ENCODE results near the gene TSHZ2. TPM values are rescaled to one million over a fixed set of nuclear protein-coding genes. Genes with fewer than 3 reads are reported as not detected.

TSHZ2 gene
- polyA plus RNA-seq, 1 donor from 2014 or later = 4.6 TPM

GRCh38 chr20:53042521-53042920 is 70.4 kb downstream of the TSHZ2 start:
- Histone ChIP-seq H3K4me3 (ENCODE audit: low read length) (no peak overlapping the region), H3K9me3 (ENCODE audit: low read length) (peaks cover 5% of the 10 kb centered on the region), H3K9ac (ENCODE audit: low read length) (no peak overlapping the region), H3K27me3 (ENCODE audit: insufficient read depth, low read depth, low read length) (no peaks in the 10 kb centered on the region), H3K4me2 (ENCODE audit: low read length) (no peak overlapping the region), H3K36me3 (ENCODE audit: insufficient read depth, low read length) (no peaks in the 10 kb centered on the region), H4K20me1 (ENCODE audit: insufficient read depth) (no peaks in the 10 kb centered on the region), H3K79me2 (replicated peaks; ENCODE audit: insufficient read depth, low read length) (no peaks in the 10 kb centered on the region), H3K27ac (ENCODE audit: low read length) (no peak overlapping the region), H3F3A (ENCODE audit: insufficient read depth, low read length, poor library complexity, severe bottlenecking) (no peaks in the 10 kb centered on the region), H3K9me2 (ENCODE audit: insufficient read depth, low read length) (no peaks in the 10 kb centered on the region), H2AFZ (ENCODE audit: low read depth, low read length) (no peak overlapping the region)
- no peak for TF ChIP-seq TAF1 (IDR thresholded peaks at IDR 0.05; ENCODE audit: low read depth)
- TF ChIP-seq EP300 (conservative IDR thresholded peaks at IDR 0.05; ENCODE audit: poor library complexity, severe bottlenecking) = no peak
- TF ChIP-seq, protein P1, sequence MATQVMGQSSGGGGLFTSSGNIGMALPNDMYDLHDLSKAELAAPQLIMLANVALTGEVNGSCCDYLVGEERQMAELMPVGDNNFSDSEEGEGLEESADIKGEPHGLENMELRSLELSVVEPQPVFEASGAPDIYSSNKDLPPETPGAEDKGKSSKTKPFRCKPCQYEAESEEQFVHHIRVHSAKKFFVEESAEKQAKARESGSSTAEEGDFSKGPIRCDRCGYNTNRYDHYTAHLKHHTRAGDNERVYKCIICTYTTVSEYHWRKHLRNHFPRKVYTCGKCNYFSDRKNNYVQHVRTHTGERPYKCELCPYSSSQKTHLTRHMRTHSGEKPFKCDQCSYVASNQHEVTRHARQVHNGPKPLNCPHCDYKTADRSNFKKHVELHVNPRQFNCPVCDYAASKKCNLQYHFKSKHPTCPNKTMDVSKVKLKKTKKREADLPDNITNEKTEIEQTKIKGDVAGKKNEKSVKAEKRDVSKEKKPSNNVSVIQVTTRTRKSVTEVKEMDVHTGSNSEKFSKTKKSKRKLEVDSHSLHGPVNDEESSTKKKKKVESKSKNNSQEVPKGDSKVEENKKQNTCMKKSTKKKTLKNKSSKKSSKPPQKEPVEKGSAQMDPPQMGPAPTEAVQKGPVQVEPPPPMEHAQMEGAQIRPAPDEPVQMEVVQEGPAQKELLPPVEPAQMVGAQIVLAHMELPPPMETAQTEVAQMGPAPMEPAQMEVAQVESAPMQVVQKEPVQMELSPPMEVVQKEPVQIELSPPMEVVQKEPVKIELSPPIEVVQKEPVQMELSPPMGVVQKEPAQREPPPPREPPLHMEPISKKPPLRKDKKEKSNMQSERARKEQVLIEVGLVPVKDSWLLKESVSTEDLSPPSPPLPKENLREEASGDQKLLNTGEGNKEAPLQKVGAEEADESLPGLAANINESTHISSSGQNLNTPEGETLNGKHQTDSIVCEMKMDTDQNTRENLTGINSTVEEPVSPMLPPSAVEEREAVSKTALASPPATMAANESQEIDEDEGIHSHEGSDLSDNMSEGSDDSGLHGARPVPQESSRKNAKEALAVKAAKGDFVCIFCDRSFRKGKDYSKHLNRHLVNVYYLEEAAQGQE (IDR thresholded peaks at IDR 0.05; ENCODE audit: borderline replicate concordance) = no peak
- no peak for TF ChIP-seq POLR2AphosphoS5 (IDR thresholded peaks at IDR 0.05)
- TF ChIP-seq SMC3 (conservative IDR thresholded peaks at IDR 0.05; ENCODE audit: poor library complexity) = no peak
- TF ChIP-seq, protein P2, sequence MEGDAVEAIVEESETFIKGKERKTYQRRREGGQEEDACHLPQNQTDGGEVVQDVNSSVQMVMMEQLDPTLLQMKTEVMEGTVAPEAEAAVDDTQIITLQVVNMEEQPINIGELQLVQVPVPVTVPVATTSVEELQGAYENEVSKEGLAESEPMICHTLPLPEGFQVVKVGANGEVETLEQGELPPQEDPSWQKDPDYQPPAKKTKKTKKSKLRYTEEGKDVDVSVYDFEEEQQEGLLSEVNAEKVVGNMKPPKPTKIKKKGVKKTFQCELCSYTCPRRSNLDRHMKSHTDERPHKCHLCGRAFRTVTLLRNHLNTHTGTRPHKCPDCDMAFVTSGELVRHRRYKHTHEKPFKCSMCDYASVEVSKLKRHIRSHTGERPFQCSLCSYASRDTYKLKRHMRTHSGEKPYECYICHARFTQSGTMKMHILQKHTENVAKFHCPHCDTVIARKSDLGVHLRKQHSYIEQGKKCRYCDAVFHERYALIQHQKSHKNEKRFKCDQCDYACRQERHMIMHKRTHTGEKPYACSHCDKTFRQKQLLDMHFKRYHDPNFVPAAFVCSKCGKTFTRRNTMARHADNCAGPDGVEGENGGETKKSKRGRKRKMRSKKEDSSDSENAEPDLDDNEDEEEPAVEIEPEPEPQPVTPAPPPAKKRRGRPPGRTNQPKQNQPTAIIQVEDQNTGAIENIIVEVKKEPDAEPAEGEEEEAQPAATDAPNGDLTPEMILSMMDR (IDR thresholded peaks at IDR 0.05; ENCODE audit: poor library complexity, severe bottlenecking) = no peak

- Histone ChIP-seq H2AFZ (ENCODE audit: low read depth, low read length) (no peak overlapping the region), H3K36me3 (ENCODE audit: insufficient read depth, low read length) (no peaks in the 10 kb centered on the region), H4K20me1 (ENCODE audit: insufficient read depth) (no peaks in the 10 kb centered on the region), H3K27me3 (ENCODE audit: insufficient read depth, low read depth, low read length) (no peaks in the 10 kb centered on the region), H3K9ac (ENCODE audit: low read length) (no peak overlapping the region), H3F3A (ENCODE audit: insufficient read depth, low read length, poor library complexity, severe bottlenecking) (no peaks in the 10 kb centered on the region), H3K79me2 (replicated peaks; ENCODE audit: insufficient read depth, low read length) (no peaks in the 10 kb centered on the region), H3K9me2 (ENCODE audit: insufficient read depth, low read length) (no peaks in the 10 kb centered on the region), H3K4me3 (ENCODE audit: low read length) (no peak overlapping the region), H3K27ac (ENCODE audit: low read length) (no peak overlapping the region), H3K4me2 (ENCODE audit: low read length) (no peak overlapping the region), H3K9me3 (ENCODE audit: low read length) (peaks cover 5% of the 10 kb centered on the region)
- TF ChIP-seq TAF1 (IDR thresholded peaks at IDR 0.05; ENCODE audit: low read depth) = no peak
- TF ChIP-seq, protein P2 (IDR thresholded peaks at IDR 0.05; ENCODE audit: poor library complexity, severe bottlenecking) = no peak
These were observed 72.1 kb downstream of the TSHZ2 start for GRCh38 chr20:53044296-53044695.

- Histone ChIP-seq H3K9me2 (ENCODE audit: insufficient read depth, low read length) (no peaks in the 10 kb centered on the region), H3K27ac (ENCODE audit: low read length) (no peak overlapping the region), H3K27me3 (ENCODE audit: insufficient read depth, low read depth, low read length) (no peaks in the 10 kb centered on the region), H4K20me1 (ENCODE audit: insufficient read depth) (no peaks in the 10 kb centered on the region), H3F3A (ENCODE audit: insufficient read depth, low read length, poor library complexity, severe bottlenecking) (no peaks in the 10 kb centered on the region), H3K36me3 (ENCODE audit: insufficient read depth, low read length) (no peaks in the 10 kb centered on the region), H3K9ac (ENCODE audit: low read length) (no peak overlapping the region), H3K4me3 (ENCODE audit: low read length) (no peak overlapping the region), H2AFZ (ENCODE audit: low read depth, low read length) (no peak overlapping the region), H3K4me2 (ENCODE audit: low read length) (no peak overlapping the region), H3K9me3 (ENCODE audit: low read length) (peaks cover 5% of the 10 kb centered on the region), H3K79me2 (replicated peaks; ENCODE audit: insufficient read depth, low read length) (no peaks in the 10 kb centered on the region)
- TF ChIP-seq EZH2 (IDR thresholded peaks at IDR 0.05; ENCODE audit: borderline replicate concordance, insufficient read depth, low read length, poor library complexity, severe bottlenecking) (no peak), TAF1 (IDR thresholded peaks at IDR 0.05; ENCODE audit: low read depth) (no peak), EP300 (conservative IDR thresholded peaks at IDR 0.05; ENCODE audit: poor library complexity, severe bottlenecking) (no peak), SMC3 (conservative IDR thresholded peaks at IDR 0.05; ENCODE audit: poor library complexity) (no peak), RAD21 (conservative IDR thresholded peaks at IDR 0.05) (no peak), MXI1 (conservative IDR thresholded peaks at IDR 0.05; ENCODE audit: poor library complexity, severe bottlenecking) (no peak)
- TF ChIP-seq, protein P1 (IDR thresholded peaks at IDR 0.05; ENCODE audit: borderline replicate concordance) = no peak
These were observed 73.8 kb downstream of the TSHZ2 start for GRCh38 chr20:53045941-53046340.
